Activated B cell treated with CpG ODN at 0.5 μM for 24 hours (primary cell): ENCODE results near the gene TEDC2. TPM values are rescaled to one million over a fixed set of nuclear protein-coding genes. Genes with fewer than 3 reads are reported as not detected.

Source experiments
- ATAC-seq: fragments of 200-7000 bp; cut with Tn5 transposase; one replicate; pipeline ENCODE4 v1.10.0; 2021; ENCODE audit warnings: low read depth, mild to moderate bottlenecking, moderate library complexity
- CTCF ChIA-PET: fragments of 350-600 bp; sonication (Branson Sonifier 250); formaldehyde crosslinking; loops from one replicate; lab custom pipeline; 2021; ENCODE audit warnings: antibody characterized with exemption; lab: Charles Lee
- POLR2A ChIA-PET: fragments of 350-600 bp; sonication (Branson Sonifier 250); formaldehyde crosslinking; loops from one replicate; lab custom pipeline; 2021; ENCODE audit warnings: antibody characterized with exemption; lab: Charles Lee
- DNase-seq: peaks from one replicate; pipeline ENCODE4 v3.0.0; 2022
- H3K27ac Mint-ChIP-seq: one replicate; pipeline ENCODE4 v1.8.0; 2020; ENCODE audit warnings: mixed read lengths
- H3K27me3 Mint-ChIP-seq: one replicate; pipeline ENCODE4 v1.8.0; 2021; ENCODE audit warnings: mixed read lengths
- H3K36me3 Mint-ChIP-seq: one replicate; pipeline ENCODE4 v1.8.0; 2021; ENCODE audit warnings: low read depth, mixed read lengths
- H3K4me1 Mint-ChIP-seq: one replicate; pipeline ENCODE4 v1.8.0; 2021; ENCODE audit warnings: mixed read lengths
- H3K4me3 Mint-ChIP-seq: one replicate; pipeline ENCODE4 v1.8.0; 2020; ENCODE audit warnings: mild to moderate bottlenecking, mixed read lengths
- H3K9me3 Mint-ChIP-seq: one replicate; pipeline ENCODE4 v1.8.0; 2020; ENCODE audit warnings: mixed read lengths
- CTCF ChIP-seq: fragments of 200-600 bp; IDR thresholded peaks from one replicate; pipeline ENCODE4 v1.8.0; 2022; ENCODE audit warnings: antibody characterized with exemption, mild to moderate bottlenecking
- intact Hi-C: fragments of 100-400 bp; cut with micrococcal nuclease; formaldehyde crosslinking; loops from one replicate; pipeline ENCODE4 v1.15.1; 2024
- total RNA-seq: library from RNA; stranded (reverse); gene quantifications from 2 replicates; pipeline ENCODE4 v1.2.3, GENCODE V29; 2022

TEDC2 gene
- total RNA-seq, 1 donor from 2014 or later: 4.4 TPM

- no peak overlapping the region for H3K27ac Mint-ChIP-seq
- peaks cover 4% of the 10 kb centered on the region for H3K36me3 Mint-ChIP-seq
- H3K9me3 Mint-ChIP-seq: no peaks in the 10 kb centered on the region
- ChIA-PET POLR2A (interaction anchor here (1.0 kb wide), 1 partner anchor 59 kb away, joined by 3 read pairs; no protein-coding TSS in a partner anchor), CTCF (interaction anchor here (0.8 to 1.5 kb wide), 2 partner anchors 22 to 59 kb away, joined by 3 to 4 read pairs; no protein-coding TSS in a partner anchor)
- DNase-seq (no peak), ATAC-seq (no peak)
- intact Hi-C loops: loop anchor here (10.0 kb wide), 1 partner anchor 203 kb away; the partner anchor contains the start of gene E4F1
- H3K27me3 Mint-ChIP-seq: no peaks in the 10 kb centered on the region
- no peak for TF ChIP-seq CTCF
- peak overlapping the region; percentile 57 for H3K4me3 Mint-ChIP-seq
- H3K4me1 Mint-ChIP-seq: peaks cover 20% of the 10 kb centered on the region
Measured at GRCh38 chr16:2427526-2427925, 32.4 kb upstream of the TEDC2 start.

GRCh38 chr16:2428051-2428783, 31.7 kb upstream of the TEDC2 start:
- DNase-seq: no peak
- H3K27ac Mint-ChIP-seq: no peak overlapping the region
- TF ChIP-seq CTCF: no peak
- H3K4me3 Mint-ChIP-seq: peak overlapping the region; percentile 82
- ChIA-PET CTCF (interaction anchor here (1.2 to 1.5 kb wide), 2 partner anchors 58 to 60 kb away, joined by 3 to 4 read pairs; no protein-coding TSS in a partner anchor), POLR2A (interaction anchor here (1.0 to 1.1 kb wide), 2 partner anchors 59 to 273 kb away, joined by 3 to 4 read pairs; partner anchors contain the start of gene TRAF7)
- no peak for ATAC-seq
- peaks cover 17% of the 10 kb centered on the region for H3K4me1 Mint-ChIP-seq
- no peaks in the 10 kb centered on the region for H3K27me3 Mint-ChIP-seq
- intact Hi-C loops: loop anchor here (2.0 to 10.0 kb wide), 4 partner anchors 33 to 203 kb away; partner anchors contain the start of genes E4F1, RNPS1, TBC1D24 and TEDC2
- H3K9me3 Mint-ChIP-seq: no peaks in the 10 kb centered on the region
- H3K36me3 Mint-ChIP-seq: peaks cover 9% of the 10 kb centered on the region

- intact Hi-C loops: loop anchor here (1.0 to 10.0 kb wide), 5 partner anchors 32 to 204 kb away; partner anchors contain the start of genes E4F1, RNPS1, TBC1D24 and TEDC2
- ATAC-seq: no peak
- POLR2A ChIA-PET: interaction anchor here (1.1 kb wide), 2 partner anchors 57 to 273 kb away, joined by 4 read pairs; partner anchors contain the start of gene TRAF7
- no peak for TF ChIP-seq CTCF
- Mint-ChIP-seq H3K4me3 (peak overlapping the region; percentile 82), H3K27me3 (no peaks in the 10 kb centered on the region), H3K36me3 (peaks cover 13% of the 10 kb centered on the region), H3K4me1 (peaks cover 16% of the 10 kb centered on the region), H3K27ac (no peak overlapping the region), H3K9me3 (no peaks in the 10 kb centered on the region)
- no peak for DNase-seq
- CTCF ChIA-PET: interaction anchor here (1.2 to 1.5 kb wide), 2 partner anchors 58 to 59 kb away, joined by 3 to 4 read pairs; no protein-coding TSS in a partner anchor
Measured at GRCh38 chr16:2428784-2429033, 31.2 kb upstream of the TEDC2 start.

GRCh38 chr16:2429034-2429770, 30.7 kb upstream of the TEDC2 start, which contains the start of gene CCNF:
CCNF (plus strand) TSS chr16:2429447; CDS start chr16:2429482, 35 bp downstream.
- Mint-ChIP-seq H3K4me3 (peak within 1 kb of the TSS; percentile 85), H3K4me1 (peaks cover 16% of the 10 kb centered on the region), H3K27ac (peak within 1 kb of the TSS; percentile 56), H3K9me3 (no peaks in the 10 kb centered on the region), H3K36me3 (peaks cover 13% of the 10 kb centered on the region), H3K27me3 (no peaks in the 10 kb centered on the region)
- ChIA-PET POLR2A (interaction anchor here (0.6 to 1.7 kb wide), 7 partner anchors 27 to 464 kb away, joined by 3 to 5 read pairs (median 4); partner anchors contain the start of genes RPS2, TBC1D24 and TRAF7), CTCF (interaction anchor here (0.9 to 2.1 kb wide), 6 partner anchors 11 to 108 kb away, joined by 3 to 21 read pairs (median 3); partner anchors contain the start of gene TBC1D24)
- TF ChIP-seq CTCF: no peak
- peak; percentile 91 for DNase-seq
- peak; percentile 97 for ATAC-seq
- intact Hi-C loops: loop anchor here (1.0 to 10.0 kb wide), 5 partner anchors 32 to 204 kb away; partner anchors contain the start of genes E4F1, RNPS1, TBC1D24 and TEDC2
